WERI-Rb-1 (cell line): ENCODE results near the gene RPL9.

ENCODE experiments used
- DNase-seq: peaks from one replicate; pipeline ENCODE4 v3.0.0-alpha.2; 2020
- H3K27ac ChIP-seq: fragments of 250-450 bp; sonication (Bioruptor Pico); 2 replicates; pipeline ENCODE4 v1.5.1; 2020; ENCODE audit warnings: mild to moderate bottlenecking, moderate library complexity
- H3K27me3 ChIP-seq: fragments of 250-450 bp; sonication (Bioruptor Pico); 2 replicates; pipeline ENCODE4 v1.5.1; 2021; ENCODE audit warnings: mild to moderate bottlenecking, low read depth, moderate library complexity; ENCODE audit not compliant: insufficient read depth, severe bottlenecking
- H3K36me3 ChIP-seq: fragments of 250-450 bp; sonication (Bioruptor Pico); 2 replicates; pipeline ENCODE4 v1.5.1; 2020; ENCODE audit warnings: mild to moderate bottlenecking, moderate library complexity
- H3K4me3 ChIP-seq: 2 replicates; pipeline ENCODE4 v1.5.1; 2011; ENCODE audit warnings: low read depth, mild to moderate bottlenecking, control low read depth, low read length
- H3K9me3 ChIP-seq: fragments of 250-450 bp; sonication (Bioruptor Pico); 2 replicates; pipeline ENCODE4 v1.5.1; 2021; ENCODE audit warnings: mild to moderate bottlenecking, moderate library complexity; ENCODE audit not compliant: severe bottlenecking
- TF ChIP-seq, protein P1 (sequence below): IDR thresholded peaks from 2 replicates; pipeline ENCODE4 v1.5.1; 2011; ENCODE audit warnings: low read depth, mild to moderate bottlenecking, control low read depth, inconsistent platforms, low read length

RPL9 gene

DNA sequence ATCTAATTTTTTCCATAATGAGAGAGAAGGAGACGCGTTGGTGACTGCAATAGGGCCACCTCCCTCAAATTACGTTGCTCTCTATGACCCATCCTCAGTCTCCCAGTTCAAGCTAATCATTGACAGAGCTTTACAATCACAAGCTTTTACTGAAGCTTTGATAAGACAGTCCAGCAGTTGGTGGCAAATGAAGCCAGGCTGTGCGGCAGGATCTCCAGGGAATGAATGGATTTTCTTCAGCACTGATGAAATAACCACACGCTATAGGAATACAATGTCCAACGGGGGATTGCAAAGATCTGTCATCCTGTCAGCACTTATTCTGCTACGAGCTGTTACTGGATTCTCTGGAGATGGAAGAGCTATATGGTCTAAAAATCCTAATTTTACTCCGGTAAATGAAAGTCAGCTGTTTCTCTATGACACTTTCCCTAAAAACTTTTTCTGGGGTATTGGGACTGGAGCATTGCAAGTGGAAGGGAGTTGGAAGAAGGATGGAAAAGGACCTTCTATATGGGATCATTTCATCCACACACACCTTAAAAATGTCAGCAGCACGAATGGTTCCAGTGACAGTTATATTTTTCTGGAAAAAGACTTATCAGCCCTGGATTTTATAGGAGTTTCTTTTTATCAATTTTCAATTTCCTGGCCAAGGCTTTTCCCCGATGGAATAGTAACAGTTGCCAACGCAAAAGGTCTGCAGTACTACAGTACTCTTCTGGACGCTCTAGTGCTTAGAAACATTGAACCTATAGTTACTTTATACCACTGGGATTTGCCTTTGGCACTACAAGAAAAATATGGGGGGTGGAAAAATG is 51.7 kb downstream of the RPL9 start, which contains the start of gene KLB:
Gene KLB, plus strand, starts transcription at position 168 of the 821 bp plus-strand sequence. Its CDS starts 20 bp downstream, at position 188.
- TF ChIP-seq, protein P1, sequence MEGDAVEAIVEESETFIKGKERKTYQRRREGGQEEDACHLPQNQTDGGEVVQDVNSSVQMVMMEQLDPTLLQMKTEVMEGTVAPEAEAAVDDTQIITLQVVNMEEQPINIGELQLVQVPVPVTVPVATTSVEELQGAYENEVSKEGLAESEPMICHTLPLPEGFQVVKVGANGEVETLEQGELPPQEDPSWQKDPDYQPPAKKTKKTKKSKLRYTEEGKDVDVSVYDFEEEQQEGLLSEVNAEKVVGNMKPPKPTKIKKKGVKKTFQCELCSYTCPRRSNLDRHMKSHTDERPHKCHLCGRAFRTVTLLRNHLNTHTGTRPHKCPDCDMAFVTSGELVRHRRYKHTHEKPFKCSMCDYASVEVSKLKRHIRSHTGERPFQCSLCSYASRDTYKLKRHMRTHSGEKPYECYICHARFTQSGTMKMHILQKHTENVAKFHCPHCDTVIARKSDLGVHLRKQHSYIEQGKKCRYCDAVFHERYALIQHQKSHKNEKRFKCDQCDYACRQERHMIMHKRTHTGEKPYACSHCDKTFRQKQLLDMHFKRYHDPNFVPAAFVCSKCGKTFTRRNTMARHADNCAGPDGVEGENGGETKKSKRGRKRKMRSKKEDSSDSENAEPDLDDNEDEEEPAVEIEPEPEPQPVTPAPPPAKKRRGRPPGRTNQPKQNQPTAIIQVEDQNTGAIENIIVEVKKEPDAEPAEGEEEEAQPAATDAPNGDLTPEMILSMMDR = no peak
- H3K4me3 ChIP-seq = no peak within 1 kb of the TSS
- no peaks in the 10 kb centered on the region for H3K27me3 ChIP-seq
- no peaks in the 10 kb centered on the region for H3K9me3 ChIP-seq
- H3K36me3 ChIP-seq = no peaks in the 10 kb centered on the region
- no peak within 1 kb of the TSS for H3K27ac ChIP-seq
- no peak for DNase-seq
